GM10266 (cell line): ENCODE results near the gene BICDL1.
A peak's percentile ranks its signal among the peaks of the same experiment; 100 is the strongest.

Experiments
- DNase-seq: peaks from one replicate; pipeline ENCODE4 v3.0.0; 2012; ENCODE audit errors: extremely low spot score
- CTCF ChIP-seq: IDR thresholded peaks from 2 replicates; pipeline ENCODE4 v1.5.1; 2012; ENCODE audit warnings: mild to moderate bottlenecking, low read depth; ENCODE audit not compliant: control insufficient read depth, insufficient read depth; ENCODE audit errors: missing control alignments

BICDL1 gene

DNA sequence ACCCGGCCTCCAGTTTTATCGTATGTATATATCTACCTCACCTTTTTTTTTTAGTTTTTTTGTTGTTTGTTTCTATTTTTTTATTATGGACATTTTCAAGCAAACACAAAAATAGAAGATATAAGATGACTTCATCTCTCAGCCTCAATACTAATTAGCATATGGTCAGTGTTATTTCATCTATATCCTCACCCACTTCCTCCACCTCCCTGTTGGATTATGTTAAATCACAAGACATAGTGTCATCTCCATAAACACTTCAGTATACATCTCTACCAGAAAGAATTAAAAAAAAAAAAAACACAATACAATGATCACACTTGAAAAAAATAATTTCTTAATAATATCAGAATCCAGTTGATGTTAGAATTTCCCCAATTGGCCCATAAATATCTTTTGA is 92.6 kb downstream of the BICDL1 start:
- no peak for TF ChIP-seq CTCF
- DNase-seq: no peak

- no peak for TF ChIP-seq CTCF
- DNase-seq: no peak
Observed at GRCh38 chr12:120085920-120086645, 97.0 kb downstream of the BICDL1 start.

- peak; percentile 100 for TF ChIP-seq CTCF
- DNase-seq: peak; percentile 97
Observed at GRCh38 chr12:120086801-120087621, 98.0 kb downstream of the BICDL1 start.

DNA sequence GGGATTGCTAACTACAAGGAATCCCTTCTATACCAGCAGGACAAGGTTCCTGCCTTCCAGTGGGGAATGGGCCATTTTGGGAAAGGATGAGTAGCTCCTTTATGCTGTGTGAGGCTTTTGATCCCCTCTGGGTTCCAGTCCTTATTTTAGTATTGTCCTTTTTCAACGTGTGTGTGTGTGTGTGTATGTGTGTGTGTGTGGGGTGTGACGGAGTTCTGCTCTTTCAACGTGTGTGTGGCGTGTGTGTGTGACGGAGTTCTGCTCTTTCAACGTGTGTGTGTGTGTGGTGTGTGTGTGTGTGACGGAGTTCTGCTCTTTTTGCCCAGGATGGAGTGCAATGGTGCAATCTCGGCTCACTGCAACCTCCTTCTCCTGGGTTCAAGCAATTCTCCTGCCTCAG is 100.1 kb downstream of the BICDL1 start:
- no peak for DNase-seq
- no peak for TF ChIP-seq CTCF

GRCh38 chr12:120089796-120090195 is 100.8 kb downstream of the BICDL1 start:
- DNase-seq: no peak
- no peak for TF ChIP-seq CTCF

GRCh38 chr12:120090206-120090605 is 101.2 kb downstream of the BICDL1 start:
- no peak for TF ChIP-seq CTCF
- DNase-seq: no peak
